ENCODE data around the gene SNAPC1.

The SNAPC1 gene

GRCh38 chr14:61761959-61762786, at the start of gene SNAPC1:
TSS of gene SNAPC1 (plus strand) at chr14:61762420. CDS start at chr14:61762461, 41 bp downstream.
- peak; percentile 92 for DNase-seq (ENCODE audit: low read depth)
- H3K4me3 ChIP-seq (ENCODE audit: control insufficient read depth, low read depth, low read length): peak within 1 kb of the TSS; percentile 65
- no peak for TF ChIP-seq CTCF (IDR thresholded peaks at IDR 0.05; ENCODE audit: control insufficient read depth, insufficient read depth, low read depth, low read length, missing control alignments)

GRCh38 chr14:61713724-61714437, 48.3 kb upstream of the SNAPC1 start:
- no peak overlapping the region for H3K4me3 ChIP-seq (ENCODE audit: control insufficient read depth, low read depth, low read length)
- no peak for DNase-seq (ENCODE audit: low read depth)
- TF ChIP-seq CTCF (IDR thresholded peaks at IDR 0.05; ENCODE audit: control insufficient read depth, insufficient read depth, low read depth, low read length, missing control alignments): no peak

GRCh38 chr14:61716956-61717355, 45.3 kb upstream of the SNAPC1 start:
- TF ChIP-seq CTCF (IDR thresholded peaks at IDR 0.05; ENCODE audit: control insufficient read depth, insufficient read depth, low read depth, low read length, missing control alignments): no peak
- H3K4me3 ChIP-seq (ENCODE audit: control insufficient read depth, low read depth, low read length): no peak overlapping the region
- DNase-seq (ENCODE audit: low read depth): no peak

- TF ChIP-seq CTCF (IDR thresholded peaks at IDR 0.05; ENCODE audit: control insufficient read depth, insufficient read depth, low read depth, low read length, missing control alignments): no peak
- no peak for DNase-seq (ENCODE audit: low read depth)
- H3K4me3 ChIP-seq (ENCODE audit: control insufficient read depth, low read depth, low read length): no peak overlapping the region
These were observed 44.2 kb upstream of the SNAPC1 start for GRCh38 chr14:61718039-61718438.

GRCh38 chr14:61719344-61720293, 42.6 kb upstream of the SNAPC1 start:
- DNase-seq (ENCODE audit: low read depth): no peak
- TF ChIP-seq CTCF (IDR thresholded peaks at IDR 0.05; ENCODE audit: control insufficient read depth, insufficient read depth, low read depth, low read length, missing control alignments): no peak
- no peak overlapping the region for H3K4me3 ChIP-seq (ENCODE audit: control insufficient read depth, low read depth, low read length)

GRCh38 chr14:61720294-61720661, 41.9 kb upstream of the SNAPC1 start:
- DNase-seq (ENCODE audit: low read depth): peak; percentile 45
- TF ChIP-seq CTCF (IDR thresholded peaks at IDR 0.05; ENCODE audit: control insufficient read depth, insufficient read depth, low read depth, low read length, missing control alignments): no peak
- no peak overlapping the region for H3K4me3 ChIP-seq (ENCODE audit: control insufficient read depth, low read depth, low read length)

Data from AG09309 (cell line).